D721Med (cell line): ENCODE data around the gene POLR2I.

Experiments used
- DNase-seq: peaks from one replicate; pipeline ENCODE4 v3.0.0; 2011; ENCODE audit warnings: low spot score; ENCODE audit not compliant: insufficient read length
- FAIRE-seq: peaks from 2 replicates; lab custom pipeline; 2011; peaks lifted over from hg19 to GRCh38; lab: Jason Lieb, UNC
- CTCF ChIP-seq: IDR thresholded peaks from 2 replicates; pipeline ENCODE4 v1.5.1; 2012; ENCODE audit warnings: mild to moderate bottlenecking, control low read depth; ENCODE audit not compliant: insufficient read depth; ENCODE audit errors: missing control alignments

Gene POLR2I

DNA sequence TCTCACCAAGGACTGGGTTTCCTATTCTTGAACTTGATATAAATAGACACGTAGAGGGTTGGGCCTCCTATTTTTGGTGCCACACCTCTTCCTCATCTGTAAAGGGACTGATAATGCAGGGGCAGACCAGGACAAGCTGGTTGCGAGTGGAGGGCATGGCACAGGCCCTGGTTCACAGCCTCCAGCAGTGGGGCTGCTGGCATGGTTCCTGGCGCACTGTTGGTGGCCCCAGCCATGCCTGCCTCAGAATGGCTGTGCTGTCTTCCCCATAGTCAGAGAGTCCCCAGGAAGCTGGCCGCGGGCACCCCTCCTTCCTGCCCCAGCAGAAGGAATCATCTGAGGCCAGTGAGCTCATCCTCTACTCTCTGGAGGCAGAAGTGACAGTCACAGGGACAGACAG lies 14.2 kb downstream of the POLR2I start:
- TF ChIP-seq CTCF: no peak
- FAIRE-seq (no peak), DNase-seq (no peak)

- TF ChIP-seq CTCF: no peak
- DNase-seq (no peak), FAIRE-seq (no peak)
Measured at GRCh38 chr19:36099166-36099785, 15.4 kb downstream of the POLR2I start.

GRCh38 chr19:36097036-36097435 lies 17.6 kb downstream of the POLR2I start:
- FAIRE-seq (no peak), DNase-seq (no peak)
- TF ChIP-seq CTCF: no peak

DNA sequence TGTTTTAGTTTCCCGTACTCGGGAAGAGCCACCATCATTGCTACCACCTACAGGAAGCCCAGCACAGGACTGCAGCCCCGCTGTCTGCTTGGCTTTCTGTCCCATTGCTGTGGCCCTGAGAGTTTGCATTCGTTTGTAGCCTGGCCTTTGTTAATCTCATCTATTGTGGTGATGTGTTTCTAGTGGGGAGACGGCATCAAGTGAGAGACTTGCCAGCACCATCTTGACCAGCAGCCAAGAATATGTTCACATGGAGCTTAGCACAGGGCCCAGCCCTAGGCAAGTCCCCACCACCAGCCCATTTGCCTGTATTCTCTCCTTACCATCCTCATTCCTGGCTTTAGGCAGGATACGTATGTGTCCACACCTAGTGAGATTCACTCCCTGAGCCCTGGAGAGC lies 21.0 kb downstream of the POLR2I start:
- DNase-seq: no peak
- no peak for TF ChIP-seq CTCF
- no peak for FAIRE-seq

- FAIRE-seq (no peak), DNase-seq (no peak)
- no peak for TF ChIP-seq CTCF
Measured at GRCh38 chr19:36093146-36093662, 21.5 kb downstream of the POLR2I start.

DNA sequence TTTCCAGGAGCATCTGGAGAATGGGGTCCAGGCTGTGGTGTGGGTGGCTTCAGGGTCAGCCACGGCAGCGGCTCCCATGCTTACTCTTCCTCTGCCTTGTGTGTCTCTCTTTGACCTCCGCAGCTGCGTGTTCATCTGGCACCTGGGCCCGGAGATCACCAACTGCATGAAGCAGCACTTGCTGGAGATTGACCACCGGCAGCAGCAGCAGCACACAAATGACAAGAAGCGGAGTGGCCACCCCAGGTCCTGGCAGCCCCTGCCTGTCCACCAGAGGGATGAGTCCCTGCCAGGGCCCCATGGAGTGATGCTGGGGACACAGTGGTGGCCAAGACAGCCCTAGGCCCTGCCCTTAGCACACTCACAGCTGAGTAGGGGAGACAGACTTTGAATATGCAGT lies 22.1 kb downstream of the POLR2I start:
- DNase-seq (no peak), FAIRE-seq (no peak)
- no peak for TF ChIP-seq CTCF

DNA sequence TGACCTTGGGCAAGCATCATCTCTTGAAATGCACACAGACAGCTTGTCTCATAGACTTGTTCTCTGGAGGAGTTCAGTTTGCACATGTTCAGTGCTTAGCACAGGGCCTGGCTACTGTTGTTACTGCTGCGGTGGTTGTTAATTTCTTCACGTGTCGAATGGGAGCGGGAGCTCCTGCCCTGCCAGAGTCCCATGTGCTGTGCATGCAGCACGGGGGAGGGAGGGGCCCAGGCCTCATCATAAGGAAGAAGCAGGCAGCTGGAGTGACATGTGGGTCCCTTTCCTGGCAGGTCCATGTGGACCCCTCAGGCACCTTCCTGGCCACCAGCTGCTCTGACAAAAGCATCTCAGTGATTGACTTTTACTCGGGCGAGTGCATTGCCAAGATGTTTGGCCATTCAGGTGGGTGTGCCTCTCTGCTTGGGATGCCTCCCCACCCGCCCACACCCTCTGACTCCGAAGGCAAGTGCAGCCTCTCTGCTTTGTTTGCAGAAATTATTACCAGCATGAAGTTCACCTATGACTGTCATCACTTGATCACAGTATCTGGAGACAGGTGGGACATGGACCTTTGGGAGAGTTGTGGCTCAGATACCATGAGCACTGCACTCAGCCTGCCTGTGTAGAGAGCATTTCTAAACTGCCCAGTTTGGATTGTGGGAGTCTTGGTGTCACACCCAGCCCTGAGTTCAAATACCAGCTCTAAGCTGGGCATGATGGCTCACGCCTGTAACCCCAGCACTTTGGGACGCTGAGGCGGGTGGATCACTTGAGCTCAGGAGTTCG lies 23.6 kb downstream of the POLR2I start:
- DNase-seq: no peak
- FAIRE-seq: no peak
- no peak for TF ChIP-seq CTCF
